HEK293T (cell line): ENCODE measurements around the gene MEF2C.
"Not testable (repeated sequence)": the region's sequence is repeated elsewhere in the genome, so short reads cannot be mapped to it uniquely, and the experiment has no call there.

ENCODE experiments used
- CTCF ChIA-PET: fragments of 350-600 bp; formaldehyde crosslinking; extraction: SDS; loops from one replicate; lab custom pipeline; 2021; ENCODE audit warnings: antibody characterized with exemption, inconsistent platforms; lab: Yijun Ruan, JAX
- POLR2A ChIA-PET: fragments of 350-600 bp; formaldehyde crosslinking; extraction: SDS; loops from one replicate; lab custom pipeline; 2020; ENCODE audit warnings: antibody characterized with exemption, inconsistent platforms; lab: Yijun Ruan, JAX
- DNase-seq: peaks from one replicate; pipeline ENCODE4 v3.0.0; 2012; ENCODE audit warnings: mixed read lengths; ENCODE audit errors: extremely low spot score
- ARNT ChIP-seq: fragments of 450-650 bp; IDR thresholded peaks from 2 replicates; pipeline ENCODE4 v1.6.1; 2017; ENCODE audit warnings: mild to moderate bottlenecking
- BHLHE40 ChIP-seq: fragments of 450-650 bp; IDR thresholded peaks from 2 replicates; pipeline ENCODE4 v1.6.1; 2016; ENCODE audit warnings: mild to moderate bottlenecking, moderate library complexity, borderline replicate concordance
- CTBP1 ChIP-seq: fragments of 450-650 bp; IDR thresholded peaks from 2 replicates; pipeline ENCODE4 v1.6.1; 2016; ENCODE audit warnings: borderline replicate concordance
- ELF4 ChIP-seq: fragments of 450-650 bp; IDR thresholded peaks from 2 replicates; pipeline ENCODE4 v1.6.1; 2017; ENCODE audit warnings: antibody characterized with exemption
- FOXA1 ChIP-seq: fragments of 450-650 bp; IDR thresholded peaks from 2 replicates; pipeline ENCODE4 v1.6.1; 2016; ENCODE audit warnings: mild to moderate bottlenecking
- FOXK2 ChIP-seq: fragments of 450-650 bp; IDR thresholded peaks from 2 replicates; pipeline ENCODE4 v1.6.1; 2016; ENCODE audit warnings: mild to moderate bottlenecking
- FOXM1 ChIP-seq: fragments of 450-650 bp; IDR thresholded peaks from 2 replicates; pipeline ENCODE4 v1.6.1; 2017; ENCODE audit warnings: mild to moderate bottlenecking, borderline replicate concordance
- HDGF ChIP-seq: fragments of 450-650 bp; IDR thresholded peaks from 2 replicates; pipeline ENCODE4 v1.6.1; 2017; ENCODE audit warnings: antibody characterized with exemption, borderline replicate concordance
- L3MBTL2 ChIP-seq: fragments of 450-650 bp; conservative IDR thresholded peaks from 2 replicates; pipeline ENCODE4 v1.6.1; 2016; ENCODE audit warnings: mild to moderate bottlenecking
- LEF1 ChIP-seq: fragments of 450-650 bp; IDR thresholded peaks from 2 replicates; pipeline ENCODE4 v1.6.1; 2017; ENCODE audit warnings: mild to moderate bottlenecking, borderline replicate concordance
- NFRKB ChIP-seq: fragments of 450-650 bp; IDR thresholded peaks from 2 replicates; pipeline ENCODE4 v1.6.1; 2016; ENCODE audit warnings: mild to moderate bottlenecking, moderate library complexity
- SP1 ChIP-seq: fragments of 450-650 bp; IDR thresholded peaks from 2 replicates; pipeline ENCODE4 v1.6.1; 2017
- SUZ12 ChIP-seq: fragments of 450-650 bp; IDR thresholded peaks from 2 replicates; pipeline ENCODE4 v1.6.1; 2016; ENCODE audit warnings: mild to moderate bottlenecking
- TARDBP ChIP-seq: fragments of 450-650 bp; IDR thresholded peaks from 2 replicates; pipeline ENCODE4 v1.6.1; 2016
- ZNF384 ChIP-seq: fragments of 450-650 bp; IDR thresholded peaks from 2 replicates; pipeline ENCODE4 v1.6.1; 2016
- TF ChIP-seq, protein P1 (sequence below): fragments of 450-650 bp; IDR thresholded peaks from 2 replicates; pipeline ENCODE4 v1.6.1; 2016

The MEF2C gene

DNA sequence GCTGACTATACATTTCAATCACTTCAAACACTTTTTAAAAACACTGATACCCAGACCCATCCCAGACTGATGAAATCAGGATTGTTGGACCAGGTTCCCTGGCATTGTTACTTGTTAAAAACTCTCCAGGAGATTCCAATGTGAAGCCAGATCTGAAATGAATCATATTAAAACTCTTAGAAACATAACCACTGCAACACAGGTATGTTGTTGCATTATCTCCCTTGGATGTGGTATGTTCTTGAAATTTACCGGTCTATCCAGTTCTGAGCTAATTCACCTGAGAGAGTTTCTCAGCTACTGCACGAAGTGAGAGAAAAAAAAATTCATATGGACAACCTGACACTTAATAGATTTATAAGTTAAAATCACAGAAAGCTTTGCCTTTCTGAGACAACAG is 21.8 kb downstream of the MEF2C start:
- DNase-seq = no peak

DNA sequence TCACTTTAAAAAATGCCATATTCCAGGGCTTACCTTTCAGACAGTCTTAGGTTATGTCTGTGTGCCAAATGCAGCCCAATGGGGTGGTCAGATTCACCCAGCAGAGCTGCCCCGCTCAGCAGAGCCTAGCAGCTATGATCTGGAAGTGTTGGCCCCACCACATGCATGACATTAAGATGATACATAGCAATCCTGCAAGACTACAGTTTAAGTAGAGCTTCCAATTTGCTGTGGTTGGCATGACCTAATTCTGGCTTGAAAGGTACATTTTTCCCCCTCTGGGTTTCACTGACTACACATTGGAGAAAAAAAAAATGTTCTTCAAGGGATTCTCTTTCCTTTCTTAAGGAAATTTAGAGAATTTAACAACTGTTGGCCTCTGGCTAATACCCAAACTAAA is 22.5 kb downstream of the MEF2C start:
- ChIA-PET POLR2A (no interaction called here), CTCF (no interaction called here)
- no peak for DNase-seq
- TF ChIP-seq FOXK2 = no peak
- no peak for TF ChIP-seq LEF1
- TF ChIP-seq NFRKB = no peak
- no peak for TF ChIP-seq SUZ12
- TF ChIP-seq BHLHE40 = no peak

More for the DNA sequence above, 21.8 kb downstream of the MEF2C start:
- CTCF ChIA-PET = no interaction called here
- TF ChIP-seq BHLHE40 (no peak), ARNT (no peak), L3MBTL2 (no peak)
- TF ChIP-seq, protein P1, sequence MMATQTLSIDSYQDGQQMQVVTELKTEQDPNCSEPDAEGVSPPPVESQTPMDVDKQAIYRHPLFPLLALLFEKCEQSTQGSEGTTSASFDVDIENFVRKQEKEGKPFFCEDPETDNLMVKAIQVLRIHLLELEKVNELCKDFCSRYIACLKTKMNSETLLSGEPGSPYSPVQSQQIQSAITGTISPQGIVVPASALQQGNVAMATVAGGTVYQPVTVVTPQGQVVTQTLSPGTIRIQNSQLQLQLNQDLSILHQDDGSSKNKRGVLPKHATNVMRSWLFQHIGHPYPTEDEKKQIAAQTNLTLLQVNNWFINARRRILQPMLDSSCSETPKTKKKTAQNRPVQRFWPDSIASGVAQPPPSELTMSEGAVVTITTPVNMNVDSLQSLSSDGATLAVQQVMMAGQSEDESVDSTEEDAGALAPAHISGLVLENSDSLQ = no peak
- POLR2A ChIA-PET = no interaction called here

DNA sequence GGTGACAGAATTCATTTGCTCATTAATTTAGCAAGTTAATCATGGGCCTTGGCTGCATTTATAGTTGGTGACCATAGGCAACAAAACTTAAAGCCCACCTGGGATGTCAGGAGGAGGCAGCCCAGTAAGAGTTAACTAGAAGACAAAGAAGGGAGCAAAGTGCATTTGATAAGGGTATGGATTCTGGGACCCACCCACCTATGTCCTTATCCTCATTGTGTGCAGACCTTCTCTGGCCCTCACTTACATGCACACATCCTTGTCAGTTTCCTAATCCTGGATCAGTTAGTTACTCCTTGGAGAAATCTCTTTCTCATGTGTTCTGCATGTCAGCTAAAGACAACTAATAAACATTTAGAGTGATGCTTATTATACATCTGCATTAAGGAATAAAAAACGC is 24.6 kb downstream of the MEF2C start:
- CTCF ChIA-PET = no interaction called here
- no peak for DNase-seq
- TF ChIP-seq NFRKB (no peak), FOXK2 (no peak), ELF4 (no peak), L3MBTL2 (no peak), CTBP1 (no peak), FOXM1 (no peak), BHLHE40 (no peak), ARNT (no peak), LEF1 (no peak), ZNF384 (no peak), SP1 (no peak)
- POLR2A ChIA-PET = no interaction called here

DNA sequence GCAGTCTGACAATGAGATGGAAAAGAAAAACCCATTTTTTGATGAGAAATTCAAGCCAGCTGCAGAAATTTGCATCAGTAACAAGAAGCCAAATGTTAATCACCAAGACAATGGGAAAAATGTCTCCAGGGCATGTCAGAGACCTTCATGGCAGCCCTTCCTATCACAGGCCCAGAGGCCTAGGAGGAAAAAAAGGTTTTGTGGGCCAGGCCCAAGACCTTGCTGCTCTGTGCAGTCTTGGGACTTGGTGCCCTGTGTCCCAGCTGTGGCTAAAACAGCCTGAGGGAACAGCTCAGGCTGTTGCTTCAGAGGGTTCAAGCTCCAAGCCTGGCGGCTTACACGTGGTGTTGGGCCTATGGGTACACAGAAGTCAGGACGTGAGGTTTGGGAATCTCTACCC is 26.6 kb downstream of the MEF2C start:
- DNase-seq, CTCF ChIA-PET, POLR2A ChIA-PET: not testable (repeated sequence)

DNA sequence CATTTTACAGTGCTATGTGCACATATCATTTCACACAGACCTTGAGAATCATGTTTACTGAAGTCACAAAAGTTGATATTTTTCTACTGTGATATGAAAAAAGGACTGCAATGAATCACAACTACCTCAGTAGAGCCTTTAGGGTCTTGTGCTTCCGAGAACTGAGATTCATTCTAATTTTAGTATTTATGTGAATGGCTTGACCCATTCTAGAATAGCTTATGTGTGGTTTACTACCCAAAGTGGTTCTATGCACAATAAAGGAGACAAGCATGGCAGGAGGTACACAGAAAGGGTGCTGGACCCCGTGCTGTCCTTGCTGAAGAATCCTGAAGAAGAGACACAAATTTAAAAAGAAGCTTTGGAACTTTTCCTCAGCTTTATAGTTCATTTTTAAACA is 28.2 kb downstream of the MEF2C start:
- CTCF ChIA-PET = interaction anchor here (0.5 to 0.6 kb wide), 2 partner anchors 12 to 299 kb away, joined by 3 to 8 read pairs; no protein-coding TSS in a partner anchor
- POLR2A ChIA-PET = no interaction called here
- DNase-seq = no peak
- no peak for TF ChIP-seq FOXM1
- TF ChIP-seq ARNT = no peak
- TF ChIP-seq ELF4 = no peak
- no peak for TF ChIP-seq NFRKB
- no peak for TF ChIP-seq SUZ12
- no peak for TF ChIP-seq LEF1
- TF ChIP-seq BHLHE40 = no peak
- TF ChIP-seq HDGF = no peak
- no peak for TF ChIP-seq FOXA1
- TF ChIP-seq FOXK2 = no peak
- no peak for TF ChIP-seq SP1
- no peak for TF ChIP-seq L3MBTL2
- TF ChIP-seq, protein P1 = no peak
- TF ChIP-seq CTBP1 = no peak

DNA sequence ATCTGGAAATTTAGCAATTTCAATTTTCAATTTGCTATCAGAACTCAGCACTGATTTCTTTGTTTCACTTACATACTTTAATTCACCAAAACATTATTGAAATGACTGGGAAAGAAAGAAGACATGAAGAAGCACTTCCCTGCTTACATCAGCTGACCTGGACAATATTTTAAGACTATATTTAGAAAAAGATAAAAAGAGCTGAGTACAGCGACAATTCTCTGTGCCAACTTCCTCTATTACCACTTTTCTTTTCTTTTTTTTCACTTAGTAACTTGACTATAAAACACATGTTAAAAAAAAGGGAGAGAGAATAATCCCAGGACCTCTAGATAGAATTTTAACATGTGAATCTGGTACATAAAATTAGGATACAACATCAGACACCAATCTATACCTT is 35.6 kb downstream of the MEF2C start:
- ChIA-PET POLR2A (no interaction called here), CTCF (no interaction called here)
- no peak for DNase-seq
- TF ChIP-seq FOXA1 = no peak
- no peak for TF ChIP-seq SUZ12
- TF ChIP-seq ARNT = no peak
- TF ChIP-seq FOXK2 = no peak
- TF ChIP-seq NFRKB = no peak
- TF ChIP-seq LEF1 = no peak
- TF ChIP-seq, protein P1 = no peak
- TF ChIP-seq L3MBTL2 = no peak
- no peak for TF ChIP-seq TARDBP
- no peak for TF ChIP-seq CTBP1
- no peak for TF ChIP-seq HDGF
- TF ChIP-seq SP1 = no peak
- TF ChIP-seq ELF4 = no peak
- TF ChIP-seq FOXM1 = no peak
- TF ChIP-seq ZNF384 = no peak
- TF ChIP-seq BHLHE40 = no peak

DNA sequence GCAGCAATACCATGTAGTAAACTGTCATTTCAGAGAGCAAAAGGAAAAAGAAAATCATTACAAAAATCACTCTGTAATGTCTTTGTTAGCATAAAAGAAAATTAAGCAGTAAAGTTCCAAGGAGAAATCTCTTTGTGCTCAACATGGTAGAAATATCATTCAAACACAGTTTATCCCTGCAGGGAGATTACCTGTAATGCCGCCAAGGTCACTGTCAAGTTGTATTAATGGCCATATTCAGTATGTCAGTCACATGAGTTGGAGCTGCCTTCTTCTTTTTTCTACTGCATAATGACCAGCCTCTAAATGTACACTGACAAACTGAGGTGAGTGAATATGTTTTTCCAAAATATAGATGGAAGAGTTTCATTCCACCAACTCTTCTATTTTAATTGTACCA is 36.5 kb downstream of the MEF2C start:
- no peak for DNase-seq
- TF ChIP-seq TARDBP (no peak), FOXA1 (no peak), CTBP1 (no peak), ELF4 (no peak), FOXK2 (no peak), ARNT (no peak), SP1 (no peak), L3MBTL2 (no peak), SUZ12 (no peak), FOXM1 (no peak), HDGF (no peak), NFRKB (no peak), BHLHE40 (no peak), LEF1 (no peak), ZNF384 (no peak)
- TF ChIP-seq, protein P1 = no peak
- POLR2A ChIA-PET = no interaction called here
- CTCF ChIA-PET = no interaction called here
